Neutrophil (primary cell): ENCODE results near the gene GABPB2.
A peak's percentile ranks its signal among the peaks of the same experiment; 100 is the strongest.

Experiments used
- H3K27ac ChIP-seq: fragments of 200-600 bp; sonication (generic); 2 replicates; pipeline ENCODE4 v1.5.1; 2016; ENCODE audit warnings: mild to moderate bottlenecking, moderate library complexity
- H3K27me3 ChIP-seq: fragments of 200-600 bp; sonication (generic); 2 replicates; pipeline ENCODE4 v1.6.0; 2016; ENCODE audit warnings: mild to moderate bottlenecking
- H3K36me3 ChIP-seq: fragments of 200-600 bp; sonication (generic); 2 replicates; pipeline ENCODE4 v1.5.1; 2017
- H3K4me1 ChIP-seq, 2 experiments: fragments of 200-600 bp in 1 of 2; sonication (generic) in 1 of 2; 1 replicate in 1 of 2; 2 replicates in 1 of 2; pipeline versions ENCODE4 v1.5.1 to v1.6.1; 2013 to 2016; ENCODE audit warnings: low read depth in 1 of 2, low read length in 1 of 2, mild to moderate bottlenecking in 1 of 2, moderate library complexity in 1 of 2; ENCODE audit not compliant: control insufficient read depth in 1 of 2, insufficient read depth in 1 of 2
- H3K4me3 ChIP-seq, 2 experiments: fragments of 200-600 bp in 1 of 2; sonication (generic) in 1 of 2; 1 replicate in 1 of 2; 2 replicates in 1 of 2; pipeline ENCODE4 v1.5.1; 2013 to 2016; ENCODE audit warnings: low read depth in 1 of 2, low read length in 1 of 2, mild to moderate bottlenecking in 1 of 2, moderate library complexity in 1 of 2
- H3K9me3 ChIP-seq: fragments of 200-600 bp; sonication (generic); 2 replicates; pipeline ENCODE4 v1.5.1; 2016
- TF ChIP-seq, protein P1 (sequence below): fragments of 200-600 bp; sonication (generic); IDR thresholded peaks from 2 replicates; pipeline ENCODE4 v1.5.1; 2016; ENCODE audit warnings: antibody characterized with exemption

The GABPB2 gene

DNA sequence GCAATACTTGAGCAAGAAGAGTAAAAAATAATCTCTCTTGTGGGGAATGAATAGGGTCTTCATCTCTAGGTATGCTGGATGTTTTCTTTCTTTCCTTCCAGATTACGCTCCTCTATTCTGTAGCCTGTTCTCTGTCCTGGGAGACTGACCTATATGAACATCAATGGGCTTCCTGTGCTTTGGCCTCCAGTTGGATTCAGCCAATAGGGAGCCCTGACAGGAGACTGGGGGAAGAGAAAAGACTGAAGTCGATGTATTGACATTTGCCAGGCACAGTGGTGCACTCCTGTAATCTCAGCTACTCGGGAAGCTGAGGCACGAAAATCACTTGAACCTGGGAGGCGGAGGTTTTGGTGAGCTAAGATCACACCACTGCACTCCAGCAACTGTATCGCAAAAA is 58.2 kb downstream of the GABPB2 start:
- peaks cover 11 to 13% of the 10 kb centered on the region in 2 experiments for H3K4me1 ChIP-seq
- no peaks in the 10 kb centered on the region for H3K36me3 ChIP-seq
- no peak overlapping the region for H3K27ac ChIP-seq
- no peak overlapping the region for H3K4me3 ChIP-seq
- H3K27me3 ChIP-seq, result peaks cover 15% of the 10 kb centered on the region
- TF ChIP-seq, protein P1, sequence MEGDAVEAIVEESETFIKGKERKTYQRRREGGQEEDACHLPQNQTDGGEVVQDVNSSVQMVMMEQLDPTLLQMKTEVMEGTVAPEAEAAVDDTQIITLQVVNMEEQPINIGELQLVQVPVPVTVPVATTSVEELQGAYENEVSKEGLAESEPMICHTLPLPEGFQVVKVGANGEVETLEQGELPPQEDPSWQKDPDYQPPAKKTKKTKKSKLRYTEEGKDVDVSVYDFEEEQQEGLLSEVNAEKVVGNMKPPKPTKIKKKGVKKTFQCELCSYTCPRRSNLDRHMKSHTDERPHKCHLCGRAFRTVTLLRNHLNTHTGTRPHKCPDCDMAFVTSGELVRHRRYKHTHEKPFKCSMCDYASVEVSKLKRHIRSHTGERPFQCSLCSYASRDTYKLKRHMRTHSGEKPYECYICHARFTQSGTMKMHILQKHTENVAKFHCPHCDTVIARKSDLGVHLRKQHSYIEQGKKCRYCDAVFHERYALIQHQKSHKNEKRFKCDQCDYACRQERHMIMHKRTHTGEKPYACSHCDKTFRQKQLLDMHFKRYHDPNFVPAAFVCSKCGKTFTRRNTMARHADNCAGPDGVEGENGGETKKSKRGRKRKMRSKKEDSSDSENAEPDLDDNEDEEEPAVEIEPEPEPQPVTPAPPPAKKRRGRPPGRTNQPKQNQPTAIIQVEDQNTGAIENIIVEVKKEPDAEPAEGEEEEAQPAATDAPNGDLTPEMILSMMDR, result no peak
- no peaks in the 10 kb centered on the region for H3K9me3 ChIP-seq

DNA sequence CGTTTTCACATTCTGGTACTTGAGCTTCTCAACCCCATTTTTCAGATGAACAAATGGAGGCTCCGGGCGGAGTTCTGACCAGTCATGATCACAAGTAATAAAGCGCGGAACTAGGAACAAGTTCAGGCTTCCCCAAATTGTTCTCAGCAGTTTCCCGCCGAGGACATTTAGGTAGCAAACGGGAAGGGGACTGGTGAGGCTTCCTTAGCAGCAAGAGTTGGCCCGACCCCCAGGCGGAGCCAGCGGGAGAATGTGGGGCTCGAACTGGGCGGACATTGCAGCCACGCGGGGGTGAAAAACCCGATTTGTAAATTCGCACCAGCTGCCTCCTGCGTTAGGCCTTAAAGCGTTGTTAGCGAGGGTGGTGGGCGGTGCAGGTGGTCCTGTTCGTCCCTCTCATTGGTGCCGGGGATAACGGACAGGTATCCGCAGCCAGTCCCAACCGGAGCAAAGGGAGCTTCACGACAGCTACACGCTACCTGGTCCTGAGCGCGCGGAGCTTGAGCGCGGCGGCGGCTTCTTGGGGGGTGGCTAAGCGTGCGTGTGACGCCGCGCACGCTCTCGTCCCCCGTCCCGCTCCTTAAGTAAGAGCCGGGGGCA is 60.5 kb downstream of the GABPB2 start:
- TF ChIP-seq, protein P1, result no peak
- Histone ChIP-seq H3K27me3 (peaks cover 15% of the 10 kb centered on the region), H3K36me3 (no peaks in the 10 kb centered on the region), H3K9me3 (no peaks in the 10 kb centered on the region), H3K4me3 (peak overlapping the region; percentile 30 to 35), H3K27ac (no peak overlapping the region), H3K4me1 (peaks cover 11 to 13% of the 10 kb centered on the region in 2 experiments)

- no peaks in the 10 kb centered on the region for H3K9me3 ChIP-seq
- H3K4me1 ChIP-seq, result peaks cover 11 to 13% of the 10 kb centered on the region in 2 experiments
- TF ChIP-seq, protein P1, result no peak
- H3K4me3 ChIP-seq, result peak overlapping the region in 1 of 2 experiments; percentile 35
- no peak overlapping the region for H3K27ac ChIP-seq
- peaks cover 15% of the 10 kb centered on the region for H3K27me3 ChIP-seq
- no peaks in the 10 kb centered on the region for H3K36me3 ChIP-seq
Measured at GRCh38 chr1:151131701-151132334, 61.3 kb downstream of the GABPB2 start.

- no peaks in the 10 kb centered on the region for H3K36me3 ChIP-seq
- H3K27ac ChIP-seq, result no peak overlapping the region
- H3K9me3 ChIP-seq, result no peaks in the 10 kb centered on the region
- no peak overlapping the region for H3K4me3 ChIP-seq
- H3K4me1 ChIP-seq, result peaks cover 11 to 13% of the 10 kb centered on the region in 2 experiments
- H3K27me3 ChIP-seq, result peaks cover 15% of the 10 kb centered on the region
- TF ChIP-seq, protein P1, result no peak
Measured at GRCh38 chr1:151132335-151133017, 61.9 kb downstream of the GABPB2 start.

DNA sequence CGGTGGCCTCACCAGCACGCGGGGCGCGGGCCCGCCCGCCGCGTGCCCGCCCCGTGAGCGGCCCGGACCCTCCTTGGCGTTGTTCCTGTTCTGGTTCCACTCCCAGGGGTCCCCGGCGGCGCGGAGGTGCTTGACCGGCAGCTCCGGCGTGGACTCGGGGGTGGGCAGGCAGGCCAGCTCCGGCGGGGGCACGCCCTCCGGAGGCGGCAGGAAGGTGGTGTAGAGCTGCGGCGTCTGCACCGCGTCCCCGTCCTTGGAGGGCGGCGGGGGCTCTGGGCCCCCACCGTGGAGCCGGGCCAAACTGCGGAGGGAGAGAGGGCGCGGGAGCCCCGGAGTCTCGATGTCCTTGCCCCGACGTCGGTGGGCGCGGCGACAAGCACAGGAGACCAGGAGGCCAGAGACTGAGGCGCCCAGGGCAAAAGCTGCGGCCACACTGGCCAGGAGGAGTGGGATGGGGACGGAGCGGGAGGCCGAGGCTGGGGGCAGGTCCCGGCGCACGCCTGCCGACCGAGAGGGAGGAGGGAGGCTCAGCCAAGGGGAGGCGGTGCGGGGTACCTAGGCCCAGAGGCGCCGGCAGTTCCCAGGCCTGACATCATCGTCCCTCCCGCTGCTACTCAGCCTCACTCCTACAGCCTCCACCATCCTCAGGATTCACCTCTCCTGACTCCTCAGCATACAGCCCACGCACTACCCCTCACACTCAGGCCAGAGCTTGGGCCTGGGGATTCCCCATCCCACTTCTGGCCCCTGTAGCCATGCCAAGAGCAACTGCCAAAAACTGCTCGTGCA is 62.7 kb downstream of the GABPB2 start:
- Histone ChIP-seq H3K27ac (no peak overlapping the region), H3K4me3 (no peak overlapping the region), H3K27me3 (peaks cover 15% of the 10 kb centered on the region), H3K4me1 (peaks cover 11 to 13% of the 10 kb centered on the region in 2 experiments), H3K9me3 (no peaks in the 10 kb centered on the region), H3K36me3 (no peaks in the 10 kb centered on the region)
- TF ChIP-seq, protein P1, result no peak
